Measurements from ENCODE around the gene VIPAS39. TPM values are rescaled to one million over a fixed set of nuclear protein-coding genes. Genes with fewer than 3 reads are reported as not detected.

The VIPAS39 gene
- polyA plus RNA-seq (ENCODE audit: insufficient read length): 35.0 TPM
- long read RNA-seq, donor 1, partial matches to known transcripts: 0 of 2 reads
- long read RNA-seq, donor 1, other reads (novel, unspliced or antisense): 0 of 2 reads
- long read RNA-seq, donor 2, transcript VIPAS39-211 (20 exons, 2,562 nt): major isoform, 5 of 6 reads
- long read RNA-seq, donor 2, partial matches to known transcripts: 0 of 6 reads
- long read RNA-seq, donor 2, other reads (novel, unspliced or antisense): 0 of 6 reads
- long read RNA-seq, donor 3, partial matches to known transcripts: 0 of 1 reads
- long read RNA-seq, donor 3, other reads (novel, unspliced or antisense): 0 of 1 reads
- long read RNA-seq, donor 4, partial matches to known transcripts: 0 of 1 reads
- long read RNA-seq, donor 4, other reads (novel, unspliced or antisense): 0 of 1 reads
- long read RNA-seq, donor 5, partial matches to known transcripts: 0 of 4 reads
- long read RNA-seq, donor 5, other reads (novel, unspliced or antisense): 0 of 4 reads
- long read RNA-seq, donor 6, partial matches to known transcripts: 0 of 2 reads
- long read RNA-seq, donor 6, other reads (novel, unspliced or antisense): 0 of 2 reads
- long read RNA-seq, donor 7, transcript VIPAS39-211 (20 exons, 2,562 nt): major isoform, 6 of 164 reads
- long read RNA-seq, donor 7, partial matches to known transcripts: 66 of 164 reads
- long read RNA-seq, donor 7, other reads (novel, unspliced or antisense): 92 of 164 reads
- long read RNA-seq, donor 8, partial matches to known transcripts: 0 of 1 reads
- long read RNA-seq, donor 8, other reads (novel, unspliced or antisense): 0 of 1 reads

DNA sequence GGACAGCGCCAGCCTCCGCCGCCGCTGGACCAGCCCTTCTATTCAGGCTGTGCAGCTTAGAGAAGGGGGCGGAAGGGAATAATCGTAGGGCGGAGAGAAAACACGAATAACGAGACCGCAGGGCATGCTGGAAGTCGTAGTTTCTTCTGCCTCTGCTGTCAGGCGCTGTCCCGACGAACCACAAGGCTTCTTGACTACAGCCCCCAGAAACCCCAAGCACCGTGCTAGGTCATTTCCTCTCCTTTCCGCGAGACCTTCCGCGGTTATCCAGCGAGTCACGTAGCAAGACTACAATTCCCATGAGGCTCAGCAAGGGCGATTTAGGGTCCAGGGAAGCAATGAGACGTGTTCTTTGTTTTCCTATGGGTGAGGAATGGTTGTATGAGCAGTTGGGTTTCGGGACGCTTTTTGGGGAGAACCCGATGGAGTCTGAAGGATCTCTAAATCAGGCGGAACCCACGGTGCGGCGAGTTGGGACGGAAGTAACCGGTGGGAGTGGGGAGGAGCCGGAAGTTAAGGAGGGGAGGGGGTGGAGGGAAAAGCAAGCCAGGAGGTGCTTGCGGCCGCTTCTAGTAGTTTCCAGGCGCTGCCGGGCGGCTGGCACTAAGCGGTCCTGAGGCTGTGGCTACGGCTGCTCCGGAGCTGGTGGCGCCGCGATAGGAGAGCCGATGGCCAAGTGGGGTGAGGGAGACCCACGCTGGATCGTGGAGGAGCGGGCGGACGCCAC lies at the start of gene VIPAS39, which contains the start of gene AHSA1:
Gene VIPAS39 (minus strand): TSS at position 80 of the 727 bp plus-strand sequence. CDS start 3,499 bp downstream, outside the sequence.
Gene AHSA1 (plus strand): TSS at position 572 of the 727 bp plus-strand sequence. CDS start 97 bp downstream, at position 669.
- peak; percentile 99 for DNase-seq

DNA sequence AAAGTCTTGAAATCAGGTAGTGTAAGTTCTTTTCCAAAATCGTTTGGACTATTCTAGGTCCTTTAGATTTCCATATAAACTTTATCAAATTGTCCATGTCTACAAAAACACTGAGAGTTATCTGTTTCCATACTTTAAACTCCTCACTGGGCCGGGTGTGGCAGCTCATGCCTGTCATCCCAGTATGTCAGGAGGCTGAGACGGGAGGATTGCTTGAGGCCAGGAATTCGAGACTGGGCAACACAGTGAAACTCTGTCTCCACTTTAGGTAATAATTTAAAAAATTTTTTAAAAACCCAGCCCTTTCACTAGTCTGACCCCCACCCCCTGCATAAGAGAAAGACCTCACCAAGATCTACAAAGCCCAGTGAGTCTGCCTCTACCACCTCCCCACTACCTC lies 47.6 kb upstream of the VIPAS39 start:
- no peak for DNase-seq

DNA sequence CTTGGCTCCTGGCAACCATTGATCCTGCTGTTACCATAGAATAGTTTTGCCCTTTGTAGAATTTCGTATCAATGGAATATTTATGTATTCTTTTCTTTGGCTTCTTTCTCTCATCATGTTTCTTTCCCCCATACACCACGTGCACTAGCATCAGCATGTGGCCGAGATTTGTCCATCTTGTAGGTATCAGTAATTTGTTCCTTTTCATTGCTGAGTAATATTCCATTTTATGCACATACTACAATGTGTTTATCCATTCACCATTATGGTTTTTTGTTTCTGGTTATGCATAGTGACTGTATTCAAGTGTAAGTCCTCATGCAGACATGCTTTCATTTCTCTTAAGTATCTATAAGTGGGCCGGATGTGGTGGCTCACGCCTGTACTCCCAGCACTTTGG lies 45.7 kb upstream of the VIPAS39 start:
- DNase-seq: no peak

DNA sequence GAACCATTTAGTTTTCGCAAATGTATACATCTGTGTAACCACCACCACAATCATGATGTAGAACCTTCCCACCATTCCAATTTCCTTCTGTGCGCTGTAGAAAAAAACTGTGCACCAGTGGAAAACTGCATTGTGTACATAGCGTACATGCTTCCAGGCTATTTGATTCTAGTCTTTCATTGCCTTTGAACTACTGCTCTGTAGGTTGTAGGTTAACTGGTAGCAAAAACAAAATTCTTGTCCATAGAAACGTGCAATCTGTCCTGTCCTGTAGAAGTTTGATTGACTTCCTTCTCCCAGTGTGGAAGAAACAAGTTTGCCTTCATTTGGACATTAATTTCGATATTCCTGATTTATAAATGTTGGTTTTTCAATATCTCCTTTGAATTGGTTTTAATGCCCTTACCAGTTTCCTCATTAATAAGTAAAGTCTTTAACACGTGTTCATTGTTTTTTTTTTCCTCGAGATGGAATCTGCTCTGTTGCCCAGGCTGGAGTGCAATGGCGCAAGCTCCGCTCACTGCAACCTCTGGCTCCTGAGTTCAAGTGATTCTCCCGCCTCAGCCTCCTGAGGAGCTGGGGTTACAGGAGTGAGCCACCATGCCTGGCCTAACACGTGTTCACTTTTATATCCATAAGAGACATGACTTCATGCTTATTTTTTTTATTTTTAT lies 44.8 kb upstream of the VIPAS39 start:
- DNase-seq: no peak

DNA sequence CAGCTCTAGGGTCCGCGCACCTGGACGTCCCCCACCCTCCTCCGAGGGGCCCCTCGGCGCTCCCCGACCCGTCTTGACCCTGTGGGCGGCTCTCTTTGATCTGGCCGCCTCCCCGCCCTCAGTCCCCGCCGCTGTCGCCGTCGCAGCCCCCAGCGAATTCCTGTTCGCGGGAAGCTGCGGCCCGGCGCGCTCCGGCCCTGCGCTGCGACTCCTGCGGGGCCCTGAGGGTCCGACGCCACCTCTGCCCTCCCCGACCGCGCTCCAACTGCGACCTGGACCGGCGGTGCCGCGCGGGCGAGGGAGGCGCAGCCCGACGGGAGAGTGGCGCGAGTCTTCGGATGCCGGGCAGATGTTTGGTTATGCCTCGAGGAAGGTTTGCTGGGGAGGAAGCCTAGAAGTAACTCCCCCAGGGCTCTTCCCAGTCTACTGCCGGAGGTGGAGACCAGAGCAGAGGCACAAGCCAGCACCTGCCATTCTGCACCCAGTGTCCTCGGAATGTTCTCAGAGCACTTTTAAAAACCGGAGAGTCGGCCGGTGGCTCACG lies 41.7 kb upstream of the VIPAS39 start:
- no peak for DNase-seq

DNA sequence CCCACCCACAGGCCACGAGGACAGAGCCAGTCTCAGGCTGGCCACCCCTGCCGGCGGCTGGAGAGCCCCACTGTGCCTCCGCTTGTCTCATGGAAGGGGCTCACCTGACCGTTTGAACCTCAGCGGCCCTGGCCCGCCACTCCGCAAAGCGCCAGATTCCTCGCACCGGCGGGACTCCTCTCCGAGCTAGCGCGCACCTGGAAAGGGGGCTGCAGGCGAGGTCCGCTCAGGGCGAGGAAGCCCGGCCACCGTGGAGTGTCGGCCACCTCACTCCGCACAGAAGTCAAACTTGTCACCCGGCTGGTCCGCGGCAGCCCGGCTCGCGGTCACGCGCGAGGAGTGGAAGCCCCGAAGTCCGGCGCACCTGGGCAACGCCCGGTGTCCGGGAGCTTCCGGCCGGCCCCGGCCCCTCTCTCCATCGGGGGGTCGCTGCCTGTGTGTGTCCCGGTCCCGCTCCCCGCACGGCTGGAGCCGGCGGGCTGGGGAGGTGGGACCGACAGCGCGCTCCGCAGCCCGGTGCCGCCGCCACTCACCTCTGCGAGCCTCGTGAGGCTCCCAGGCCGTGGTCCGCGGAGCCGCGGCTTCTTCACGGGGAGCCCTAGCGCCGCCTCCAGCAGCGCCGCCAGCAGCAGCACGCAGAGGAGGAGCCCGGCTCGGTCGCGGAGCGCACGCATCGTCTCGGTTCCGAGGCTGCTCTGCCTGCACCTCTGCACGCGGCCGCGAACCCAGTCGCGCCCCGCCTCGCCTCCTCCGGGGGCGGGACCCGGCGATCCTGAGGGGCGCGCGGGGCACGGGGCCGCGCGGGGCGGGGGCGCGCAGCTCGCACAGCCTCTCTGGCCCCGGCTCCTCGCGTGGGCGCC lies 40.9 kb upstream of the VIPAS39 start, which contains the start of gene ISM2:
Gene ISM2 (minus strand): TSS at position 697 of the 860 bp plus-strand sequence. CDS start 23 bp downstream, at position 674.
- DNase-seq: no peak

DNA sequence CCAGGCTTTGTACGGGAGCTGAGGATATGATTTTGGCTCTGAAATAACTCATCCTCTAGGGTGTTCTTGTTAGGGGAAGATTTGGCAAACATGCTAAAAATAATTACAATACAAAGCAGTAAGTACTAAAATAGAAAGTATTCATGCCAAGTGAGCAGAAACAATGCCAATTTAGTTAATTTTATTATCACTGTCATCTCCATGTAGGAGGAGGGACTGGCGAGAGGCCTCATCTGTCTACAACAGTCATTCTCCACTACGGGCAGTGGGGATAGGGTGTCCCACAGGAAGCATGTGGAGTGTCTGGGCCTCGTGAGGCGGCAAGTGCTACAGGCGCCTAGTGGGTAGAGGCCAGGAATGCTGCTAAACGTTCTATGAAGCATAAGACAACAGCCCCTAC lies 37.9 kb upstream of the VIPAS39 start:
- DNase-seq: no peak

DNA sequence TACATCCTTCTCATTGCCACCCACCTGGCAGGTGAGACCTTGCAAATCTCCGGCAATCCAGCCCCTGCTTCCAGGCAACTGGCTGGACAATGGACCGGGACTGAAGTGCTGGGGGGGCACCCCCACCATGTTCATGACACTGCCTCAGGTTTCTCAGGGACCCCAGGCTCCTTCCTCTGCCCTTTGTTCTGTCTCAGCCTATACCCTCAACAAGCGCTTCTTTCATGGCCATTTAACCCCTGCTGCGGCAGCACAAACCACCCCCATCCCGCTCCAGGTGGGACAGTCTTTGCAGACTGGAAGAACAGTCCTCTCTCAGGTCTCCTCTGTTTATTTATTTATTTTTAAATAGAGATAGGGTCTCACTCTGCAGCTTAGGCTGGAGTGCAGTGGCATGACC lies 33.7 kb upstream of the VIPAS39 start:
- no peak for DNase-seq

DNA sequence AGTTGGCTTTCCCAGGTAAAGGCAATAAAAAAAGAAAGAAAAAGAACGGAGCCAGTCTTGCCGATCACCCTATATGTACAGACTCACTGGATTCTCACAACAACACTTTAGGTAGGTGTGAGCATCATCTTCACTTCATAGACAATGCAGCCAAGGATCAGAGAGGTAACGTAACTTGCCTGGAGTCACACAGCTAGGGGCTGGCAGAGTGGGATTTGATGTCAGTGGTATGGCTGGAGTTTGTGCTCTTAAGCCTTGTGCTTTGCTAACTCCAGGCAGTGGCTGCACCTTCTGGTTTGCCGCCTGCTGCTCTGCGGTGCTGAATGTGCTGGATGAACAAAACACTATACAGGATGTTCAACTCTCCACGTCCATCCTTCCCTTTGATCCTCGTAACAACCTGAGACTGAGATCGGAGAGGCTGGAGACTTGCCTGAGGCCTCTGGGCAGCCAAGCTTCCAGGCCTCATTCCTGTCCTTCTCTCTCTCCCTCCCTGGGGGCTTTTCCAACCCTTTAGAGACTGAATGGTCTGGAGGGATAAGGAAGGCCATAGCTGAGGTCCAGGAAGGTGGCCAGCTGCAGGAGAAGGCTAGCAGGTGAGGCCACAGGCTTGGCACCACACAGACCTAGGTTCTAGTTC lies 33.1 kb upstream of the VIPAS39 start:
- DNase-seq: no peak

DNA sequence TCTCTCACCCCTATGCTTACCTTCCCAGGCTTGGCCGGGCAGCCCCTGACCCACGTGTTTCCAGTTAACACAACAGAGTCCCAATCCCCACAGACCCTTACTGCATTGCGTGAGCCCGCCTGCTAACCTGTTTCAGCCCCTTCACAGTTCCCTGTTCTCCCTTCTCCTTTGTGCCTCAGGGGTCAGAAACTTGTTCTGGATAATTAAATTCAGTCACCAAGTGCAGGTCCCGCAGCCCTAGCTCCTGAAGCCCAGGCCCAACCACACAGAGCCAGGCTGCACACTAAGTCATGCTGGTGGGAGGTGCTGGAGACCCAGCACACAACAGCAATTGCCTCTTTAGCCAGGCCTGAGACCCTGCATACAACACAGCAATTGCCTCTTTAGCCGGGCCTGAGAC lies 31.6 kb upstream of the VIPAS39 start:
- DNase-seq: no peak

DNA sequence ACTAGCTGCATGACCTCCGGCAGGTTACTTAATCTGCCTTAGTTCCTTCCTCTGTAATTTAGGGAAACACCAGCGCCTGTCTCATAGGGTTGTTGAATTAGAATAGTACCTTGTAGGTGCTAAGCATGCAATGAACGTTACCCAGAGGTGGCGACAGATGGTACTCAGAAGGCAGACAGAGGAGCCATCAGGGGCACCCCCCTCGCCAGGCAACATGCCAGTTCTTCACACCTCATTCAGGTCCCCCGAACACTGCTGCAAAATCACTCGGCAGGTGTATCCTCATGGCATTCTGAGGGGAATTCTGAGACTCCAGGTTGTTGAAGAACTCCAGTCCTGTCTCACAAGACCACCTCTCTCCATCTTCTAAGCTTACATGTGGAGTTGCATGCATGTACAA lies 31.2 kb upstream of the VIPAS39 start:
- DNase-seq: no peak

DNA sequence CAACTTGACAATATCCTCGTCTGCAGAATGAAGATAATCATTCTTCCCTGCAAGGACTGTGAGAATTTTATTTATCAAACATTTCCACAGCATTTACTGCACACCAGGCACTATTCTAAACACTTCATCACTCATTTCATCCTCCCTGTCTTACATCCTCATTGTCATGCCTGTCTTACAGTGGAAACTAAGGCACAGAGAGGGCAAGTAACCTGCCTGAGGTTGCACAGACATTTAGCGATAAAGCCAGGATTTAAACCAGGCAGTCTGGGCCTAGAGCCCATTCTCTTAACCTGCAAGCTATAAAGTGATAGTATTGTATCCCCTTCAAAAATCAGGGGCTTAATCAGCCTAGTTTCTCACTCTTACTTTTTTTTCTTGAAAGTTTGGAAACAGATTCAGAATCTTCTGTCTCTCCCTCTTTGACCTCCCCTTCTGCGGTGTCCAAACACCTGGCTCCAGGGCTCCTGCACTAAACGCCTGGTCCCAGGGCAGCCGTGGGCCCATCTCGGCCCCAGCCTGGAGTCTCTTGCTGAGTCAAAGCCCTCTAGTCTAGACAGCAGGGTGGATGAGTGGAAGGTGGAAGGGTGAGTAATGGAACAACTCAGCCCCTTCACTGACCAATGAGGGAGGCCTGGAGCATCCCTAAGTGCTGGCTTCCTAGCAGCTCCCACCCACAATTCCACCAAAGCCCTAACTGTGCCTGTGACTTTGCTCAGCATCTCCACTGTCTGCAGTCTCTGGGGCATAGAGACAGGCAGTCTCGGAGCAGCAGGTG lies 28.7 kb upstream of the VIPAS39 start:
- DNase-seq: no peak

DNA sequence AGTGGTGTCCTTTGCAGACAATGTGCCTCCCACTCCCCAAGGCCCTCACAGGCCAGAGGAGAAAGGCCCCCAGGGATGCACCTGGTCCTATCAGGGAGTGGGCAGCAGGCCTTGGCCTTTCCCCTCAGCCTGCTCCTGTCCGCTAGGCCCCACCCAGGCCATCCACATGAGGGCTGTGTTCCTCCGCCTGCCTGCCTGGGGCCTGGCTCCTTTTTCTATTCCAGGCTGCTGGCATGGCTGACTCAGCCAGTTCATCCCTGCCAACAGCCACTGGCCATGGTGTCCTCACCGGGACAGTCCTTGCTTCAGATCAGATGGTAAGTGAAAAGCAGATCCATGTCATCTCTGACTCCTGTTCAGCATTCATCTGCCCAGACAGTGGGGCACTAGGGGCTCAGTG lies 27.9 kb upstream of the VIPAS39 start:
- no peak for DNase-seq

DNA sequence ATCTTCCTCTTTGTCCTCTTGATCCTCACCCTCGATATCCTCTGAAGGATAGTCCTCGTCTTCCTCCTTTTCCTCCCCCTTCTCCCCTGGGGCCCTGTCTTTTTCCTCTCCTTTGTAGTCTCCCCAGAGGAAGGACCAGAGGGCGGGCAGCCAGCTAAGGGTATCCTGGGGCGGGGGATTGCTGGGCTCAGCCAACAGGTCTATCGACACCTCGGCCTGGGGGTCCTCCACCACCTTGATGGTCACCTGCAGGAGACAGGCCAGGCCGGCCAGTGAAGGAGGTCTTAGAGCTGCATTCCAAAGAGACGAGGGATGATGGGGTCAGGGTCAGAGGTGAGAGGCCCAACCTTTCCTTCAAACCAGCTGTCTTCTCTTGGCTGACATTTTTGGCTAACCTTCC lies 25.0 kb upstream of the VIPAS39 start:
- DNase-seq: no peak

DNA sequence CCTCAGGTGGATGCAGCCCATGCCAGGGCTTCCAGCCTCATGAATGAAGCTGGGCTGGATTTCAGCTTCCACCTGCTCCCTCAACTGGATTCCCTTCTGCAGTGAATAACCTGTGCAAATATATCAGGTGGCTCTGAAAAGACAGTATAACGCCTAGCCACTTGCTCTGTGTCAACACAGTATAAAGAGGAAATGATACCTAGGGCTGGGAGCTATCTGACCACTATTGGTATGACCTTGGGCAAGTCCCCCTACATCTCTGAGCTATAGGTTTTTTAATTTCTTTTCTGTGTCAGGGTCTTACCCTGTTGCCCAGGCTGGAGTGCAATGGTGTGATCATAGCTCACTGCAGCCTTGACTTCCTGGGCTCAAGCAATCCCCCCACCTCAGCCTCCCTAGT lies 21.4 kb upstream of the VIPAS39 start:
- no peak for DNase-seq

DNA sequence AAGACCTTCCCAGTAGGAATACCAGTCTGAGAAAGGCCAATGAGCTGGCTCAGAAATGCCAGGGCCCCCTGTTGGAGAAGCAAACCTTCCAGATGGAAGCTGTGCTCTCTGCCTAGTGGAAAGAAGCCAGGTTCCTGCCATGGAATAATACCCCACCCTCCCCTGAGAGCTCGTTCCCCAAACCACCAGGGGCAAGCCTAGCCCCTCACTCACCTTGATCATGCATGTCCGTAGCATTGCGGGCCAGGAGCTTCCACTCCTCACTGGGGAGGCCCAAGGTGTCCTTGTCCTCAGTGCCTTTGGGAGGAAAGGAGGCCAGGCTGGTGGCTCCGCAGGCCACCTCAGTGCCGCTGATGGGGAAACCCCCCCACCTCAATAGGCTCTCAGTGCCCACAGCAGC lies 20.6 kb upstream of the VIPAS39 start:
- no peak for DNase-seq

DNA sequence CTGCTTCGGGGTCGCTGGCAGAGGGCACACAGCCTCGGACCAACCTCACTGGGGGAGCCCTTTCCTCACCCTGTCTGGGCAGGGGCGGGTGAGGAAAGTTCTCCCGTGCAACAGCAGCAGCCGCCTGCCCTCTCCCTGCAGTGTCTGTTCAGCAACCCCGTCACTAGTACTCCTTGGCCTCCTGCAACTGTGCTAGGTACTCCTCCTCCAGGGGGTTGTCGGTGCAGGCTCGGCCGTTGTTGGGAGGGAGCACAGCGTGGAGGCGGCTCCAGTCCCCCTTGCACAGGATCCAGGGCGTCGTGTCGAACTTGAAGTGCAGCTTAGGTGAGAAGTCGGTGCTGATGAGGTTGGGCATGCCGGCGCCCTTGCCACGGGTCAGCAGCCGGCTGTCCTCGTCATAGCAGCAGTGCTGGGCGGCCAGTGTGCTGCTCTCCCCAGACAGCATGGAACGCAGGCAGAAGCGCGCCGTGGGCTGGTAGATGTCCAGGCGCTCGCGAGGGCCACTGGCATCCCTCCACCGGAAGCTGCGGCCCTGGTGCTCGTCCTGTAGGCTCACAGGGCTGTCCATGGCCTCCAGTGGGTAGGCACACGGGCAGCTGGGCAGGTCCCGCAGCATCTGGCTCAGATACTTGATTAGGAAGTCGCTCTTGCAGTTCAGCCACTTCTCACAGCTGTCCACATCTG lies 18.2 kb upstream of the VIPAS39 start:
- DNase-seq: no peak

DNA sequence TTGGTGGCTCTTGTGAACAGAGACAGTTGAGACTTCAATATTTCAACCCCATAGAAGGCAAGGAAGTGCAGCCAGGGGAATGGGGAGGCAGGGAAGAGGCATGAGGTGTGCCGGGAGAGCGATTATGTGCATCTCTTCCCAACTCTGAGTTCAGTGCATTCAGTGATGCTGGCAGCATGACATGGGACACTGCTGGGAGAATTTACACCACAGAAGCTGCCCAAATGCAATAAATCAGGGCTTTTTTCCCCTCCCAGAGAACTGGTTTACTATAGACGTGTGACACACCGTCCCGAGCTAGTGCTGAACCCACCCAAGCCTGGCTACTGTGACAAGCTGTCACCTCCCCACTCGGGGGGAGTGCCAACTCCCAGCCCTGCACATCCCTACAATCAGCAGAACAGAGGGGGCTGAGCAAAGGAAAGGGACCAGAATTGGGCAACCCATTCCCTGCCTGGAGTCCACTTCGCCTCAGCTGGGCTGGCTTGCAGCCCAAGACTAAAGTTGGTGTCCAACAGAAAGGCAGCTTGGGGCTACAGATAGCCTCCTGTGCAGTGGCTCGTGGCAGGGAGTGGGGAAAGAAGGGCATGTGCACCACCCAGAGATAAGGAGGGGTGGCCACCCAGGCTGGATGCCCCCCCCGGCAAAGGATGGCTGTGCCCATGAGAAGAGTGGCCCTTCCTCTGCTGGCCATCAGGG lies 17.2 kb upstream of the VIPAS39 start:
- DNase-seq: no peak

Measured in left kidney (tissue), 8 donors.